Neuronal stem cell (in vitro differentiated cells): ENCODE measurements around the gene ADAMTS14.

Experiments
- DNase-seq: peaks from one replicate; pipeline ENCODE4 v3.0.0-alpha.2; 2013; ENCODE audit warnings: low spot score
- H2AFZ ChIP-seq: one replicate; pipeline ENCODE4 v1.6.1; 2013; ENCODE audit warnings: mild to moderate bottlenecking, low read length, inconsistent platforms
- H2AK5ac ChIP-seq: 2 replicates; pipeline ENCODE4 v1.6.1; 2013; ENCODE audit warnings: low read depth, mild to moderate bottlenecking, inconsistent platforms, low read length, moderate library complexity, mixed read lengths
- H2BK120ac ChIP-seq: 2 replicates; pipeline ENCODE4 v1.6.1; 2013; ENCODE audit warnings: low read depth, mild to moderate bottlenecking, inconsistent platforms, low read length, moderate library complexity, mixed read lengths
- H2BK12ac ChIP-seq: one replicate; pipeline ENCODE4 v1.6.1; 2013; ENCODE audit warnings: low read length, inconsistent platforms
- H2BK15ac ChIP-seq: 2 replicates; pipeline ENCODE4 v1.6.1; 2013; ENCODE audit warnings: mild to moderate bottlenecking, low read length, inconsistent platforms, mixed read lengths
- H2BK5ac ChIP-seq: one replicate; pipeline ENCODE4 v1.6.1; 2013; ENCODE audit warnings: inconsistent platforms, mild to moderate bottlenecking, low read length, moderate library complexity
- H3K14ac ChIP-seq: one replicate; pipeline ENCODE4 v1.6.1; 2013; ENCODE audit warnings: low read length, inconsistent platforms
- H3K18ac ChIP-seq: 2 replicates; pipeline ENCODE4 v1.6.1; 2013; ENCODE audit warnings: low read length, inconsistent platforms
- H3K23ac ChIP-seq: 2 replicates; pipeline ENCODE4 v1.6.1; 2013; ENCODE audit warnings: low read depth, mild to moderate bottlenecking, mixed read lengths, low read length, inconsistent platforms; ENCODE audit not compliant: poor library complexity
- H3K27ac ChIP-seq: replicated peaks from 3 replicates; pipeline ENCODE4 v1.5.1; 2013; ENCODE audit warnings: low read length, inconsistent platforms
- H3K27me3 ChIP-seq, 3 experiments: 2 replicates each; pipeline ENCODE4 v1.6.1; 2013; ENCODE audit warnings: low read length in 3 of 3, mild to moderate bottlenecking in 2 of 3, inconsistent platforms in 1 of 3, low read depth in 1 of 3, mixed read lengths in 1 of 3, moderate library complexity in 1 of 3; ENCODE audit not compliant: control insufficient read depth in 3 of 3, insufficient read depth in 3 of 3
- H3K36me3 ChIP-seq, 2 donors: replicated peaks in 1 of 2; 2 replicates each; pipeline ENCODE4 v1.6.1; 2013; ENCODE audit warnings: low read length in 2 of 2; ENCODE audit not compliant: control insufficient read depth in 2 of 2, insufficient read depth in 2 of 2
- H3K4ac ChIP-seq: 2 replicates; pipeline ENCODE4 v1.6.1; 2013; ENCODE audit warnings: inconsistent platforms, mild to moderate bottlenecking, low read length, moderate library complexity
- H3K4me1 ChIP-seq, 2 donors: 1 replicate in 1 of 2; 2 replicates in 1 of 2; pipeline ENCODE4 v1.6.1; 2013; ENCODE audit warnings: low read length in 2 of 2, low read depth in 1 of 2; ENCODE audit not compliant: control insufficient read depth in 2 of 2, insufficient read depth in 1 of 2
- H3K4me2 ChIP-seq: one replicate; pipeline ENCODE4 v1.6.1; 2013; ENCODE audit warnings: mild to moderate bottlenecking, low read length, inconsistent platforms; ENCODE audit not compliant: insufficient read depth, poor library complexity, severe bottlenecking
- H3K4me3 ChIP-seq, 2 donors: 2 replicates each; pipeline ENCODE4 v1.5.1; 2013; ENCODE audit warnings: low read length in 2 of 2, mild to moderate bottlenecking in 2 of 2, inconsistent platforms in 1 of 2, moderate library complexity in 1 of 2
- H3K79me1 ChIP-seq: one replicate; pipeline ENCODE4 v1.6.1; 2013; ENCODE audit warnings: low read depth, mild to moderate bottlenecking, inconsistent platforms, low read length, moderate library complexity
- H3K9ac ChIP-seq: one replicate; pipeline ENCODE4 v1.6.1; 2013; ENCODE audit warnings: mild to moderate bottlenecking, low read depth, low read length, inconsistent platforms; ENCODE audit not compliant: poor library complexity
- H3K9me3 ChIP-seq, 2 donors: replicated peaks in 1 of 2; 2 replicates each; pipeline versions ENCODE3 to v1.6.1; 2013; ENCODE audit warnings: low read length in 2 of 2, mild to moderate bottlenecking in 2 of 2, inconsistent platforms in 1 of 2, low read depth in 1 of 2, mixed read lengths in 1 of 2, moderate library complexity in 1 of 2; ENCODE audit not compliant: control insufficient read depth in 2 of 2, insufficient read depth in 1 of 2
- H4K8ac ChIP-seq: one replicate; pipeline ENCODE4 v1.6.1; 2013; ENCODE audit warnings: low read depth, mild to moderate bottlenecking, inconsistent platforms, low read length, moderate library complexity
- H4K91ac ChIP-seq: one replicate; pipeline ENCODE4 v1.6.1; 2013; ENCODE audit warnings: low read length, low read depth, mild to moderate bottlenecking, inconsistent platforms; ENCODE audit not compliant: poor library complexity
- WGBS, 2 donors: extraction: QIAGEN DNeasy Blood & Tissue Kit; methylation state at CpG; one replicate each; pipeline ENCODE4 v1.1.7; 2013; ENCODE audit warnings: missing lambda C conversion rate in 2 of 2, mixed read lengths in 1 of 2; ENCODE audit not compliant: insufficient read length in 2 of 2, insufficient replicate concordance in 1 of 2; ENCODE audit errors: extremely low coverage in 2 of 2; 5-methylcytosine and 5-hydroxymethylcytosine counted together

ADAMTS14 gene

DNA sequence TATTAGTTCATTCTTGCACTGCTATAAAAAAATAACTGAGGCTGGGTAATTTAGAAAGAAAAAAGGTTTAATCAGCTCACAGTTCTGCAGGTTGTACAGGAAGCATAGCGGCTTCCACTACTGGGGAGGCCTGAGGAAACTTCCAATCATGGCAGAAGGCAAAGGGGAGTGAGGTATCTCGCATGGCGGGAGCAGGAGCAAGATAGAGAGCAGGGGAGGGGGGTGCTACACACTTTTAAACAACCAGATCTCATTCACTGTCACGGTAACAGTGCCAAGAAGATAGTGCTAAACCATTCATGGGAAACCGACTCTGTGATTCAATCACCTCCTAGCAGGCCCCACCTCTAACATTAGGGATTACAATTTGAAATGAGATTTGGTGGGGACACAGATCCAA lies 11.6 kb downstream of the ADAMTS14 start:
- no peak overlapping the region for H3K9ac ChIP-seq
- peaks cover 0 to 8% (median 0%) of the 10 kb centered on the region in 3 experiments for H3K27me3 ChIP-seq
- no peak overlapping the region for H3K4me2 ChIP-seq
- H3K14ac ChIP-seq, result no peak overlapping the region
- no peak overlapping the region for H3K23ac ChIP-seq
- H3K4ac ChIP-seq, result no peak overlapping the region
- H2BK5ac ChIP-seq, result no peak overlapping the region
- H3K27ac ChIP-seq, result no peak overlapping the region
- H3K36me3 ChIP-seq, result no peaks in the 10 kb centered on the region
- H3K9me3 ChIP-seq, result no peaks in the 10 kb centered on the region
- WGBS, 2 donors, result no CpG with 5 or more reads among the region's 5 CpGs
- H3K4me3 ChIP-seq, result no peak overlapping the region
- no peaks in the 10 kb centered on the region for H3K79me1 ChIP-seq
- no peak overlapping the region for H2BK120ac ChIP-seq
- no peak overlapping the region for H2BK12ac ChIP-seq
- H2BK15ac ChIP-seq, result no peak overlapping the region
- peak overlapping the region; percentile 64 for H2AFZ ChIP-seq
- H4K8ac ChIP-seq, result no peak overlapping the region
- no peak overlapping the region for H3K18ac ChIP-seq
- H3K4me1 ChIP-seq, result peaks cover 2 to 15% of the 10 kb centered on the region in 2 donors
- no peak overlapping the region for H4K91ac ChIP-seq
- no peak overlapping the region for H2AK5ac ChIP-seq
- no peak for DNase-seq

DNA sequence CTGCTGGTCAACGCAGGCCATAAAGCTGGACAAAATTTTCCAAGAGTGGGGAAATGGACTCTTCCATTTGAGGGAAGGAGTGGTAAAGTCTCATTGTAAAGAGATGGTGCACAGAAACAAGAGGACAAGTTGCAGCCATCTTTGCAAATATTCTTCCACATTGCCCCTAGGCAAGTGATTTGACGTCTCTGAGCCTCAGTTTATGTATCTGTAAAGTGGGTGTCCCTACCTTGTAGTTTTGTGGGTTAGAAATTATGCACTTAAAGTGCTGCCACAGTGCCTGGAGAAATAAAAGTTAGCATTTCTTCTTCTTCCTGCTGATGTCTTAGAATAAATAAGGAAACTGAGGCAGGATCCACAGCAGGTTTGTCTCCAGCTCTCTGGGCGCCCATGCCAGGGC lies 12.1 kb downstream of the ADAMTS14 start:
- Histone ChIP-seq H3K18ac (peak overlapping the region; percentile 61), H2AFZ (no peak overlapping the region), H2BK12ac (no peak overlapping the region), H3K9me3 (no peaks in the 10 kb centered on the region), H3K4ac (no peak overlapping the region), H3K79me1 (no peaks in the 10 kb centered on the region), H2BK120ac (no peak overlapping the region), H3K4me1 (peaks cover 2 to 15% of the 10 kb centered on the region in 2 donors), H2BK5ac (no peak overlapping the region), H3K23ac (no peak overlapping the region), H3K9ac (no peak overlapping the region), H3K4me3 (no peak overlapping the region), H2BK15ac (no peak overlapping the region), H2AK5ac (no peak overlapping the region), H3K4me2 (no peak overlapping the region), H3K27me3 (peaks cover 0 to 8% (median 0%) of the 10 kb centered on the region in 3 experiments), H3K27ac (no peak overlapping the region), H3K14ac (no peak overlapping the region), H3K36me3 (no peaks in the 10 kb centered on the region), H4K8ac (no peak overlapping the region), H4K91ac (no peak overlapping the region)
- no CpG with 5 or more reads among the region's 3 CpGs for WGBS, 2 donors
- DNase-seq, result no peak

- H2BK12ac ChIP-seq, result no peak overlapping the region
- no peaks in the 10 kb centered on the region for H3K36me3 ChIP-seq
- no peak overlapping the region for H2AK5ac ChIP-seq
- no peak overlapping the region for H3K27ac ChIP-seq
- H4K8ac ChIP-seq, result no peak overlapping the region
- peaks cover 0 to 8% (median 0%) of the 10 kb centered on the region in 3 experiments for H3K27me3 ChIP-seq
- no peak overlapping the region for H3K4ac ChIP-seq
- no peaks in the 10 kb centered on the region for H3K9me3 ChIP-seq
- peak overlapping the region; percentile 89 for H2BK120ac ChIP-seq
- peaks cover 2 to 15% of the 10 kb centered on the region in 2 donors for H3K4me1 ChIP-seq
- H3K79me1 ChIP-seq, result no peaks in the 10 kb centered on the region
- H2BK15ac ChIP-seq, result peak overlapping the region; percentile 1
- WGBS, 2 donors, result no CpG with 5 or more reads among the region's 4 CpGs
- H3K9ac ChIP-seq, result no peak overlapping the region
- no peak overlapping the region for H3K4me3 ChIP-seq
- no peak overlapping the region for H4K91ac ChIP-seq
- no peak overlapping the region for H2AFZ ChIP-seq
- DNase-seq, result no peak
- no peak overlapping the region for H3K23ac ChIP-seq
- no peak overlapping the region for H3K4me2 ChIP-seq
- H2BK5ac ChIP-seq, result no peak overlapping the region
- peak overlapping the region; percentile 77 for H3K18ac ChIP-seq
- H3K14ac ChIP-seq, result peak overlapping the region; percentile 47
Observed at GRCh38 chr10:70684839-70685454, 12.6 kb downstream of the ADAMTS14 start.

- Histone ChIP-seq H3K36me3 (no peaks in the 10 kb centered on the region), H3K4me2 (no peak overlapping the region), H2BK5ac (no peak overlapping the region), H3K4me1 (peaks cover 2 to 15% of the 10 kb centered on the region in 2 donors), H3K23ac (no peak overlapping the region), H3K4ac (no peak overlapping the region), H3K9me3 (no peaks in the 10 kb centered on the region), H3K9ac (no peak overlapping the region), H2BK120ac (peak overlapping the region; percentile 89), H2AFZ (no peak overlapping the region), H3K79me1 (no peaks in the 10 kb centered on the region), H3K27ac (no peak overlapping the region), H3K27me3 (peaks cover 0 to 8% (median 0%) of the 10 kb centered on the region in 3 experiments), H3K18ac (peak overlapping the region; percentile 77), H2BK12ac (no peak overlapping the region), H4K91ac (no peak overlapping the region), H4K8ac (no peak overlapping the region), H2AK5ac (no peak overlapping the region), H2BK15ac (peak overlapping the region; percentile 1), H3K14ac (peak overlapping the region; percentile 47), H3K4me3 (no peak overlapping the region)
- no peak for DNase-seq
- WGBS, 2 donors, result no CpG with 5 or more reads among the region's 8 CpGs
Observed at GRCh38 chr10:70685455-70685911, 13.2 kb downstream of the ADAMTS14 start.
